Bronchial epithelial cell (primary cell): ENCODE results near the gene EPHB3. TPM values are rescaled to one million over a fixed set of nuclear protein-coding genes. Genes with fewer than 3 reads are reported as not detected.
"Not testable (repeated sequence)": the region's sequence is repeated elsewhere in the genome, so short reads cannot be mapped to it uniquely, and the experiment has no call there.

ENCODE experiments used
- DNase-seq: peaks from one replicate; pipeline ENCODE4 v3.0.0-alpha.2; 2010; ENCODE audit warnings: low read depth
- FAIRE-seq: peaks from 2 replicates; lab custom pipeline; 2011; peaks lifted over from hg19 to GRCh38; lab: Jason Lieb, UNC
- H3K27me3 ChIP-seq: 2 replicates; pipeline ENCODE4 v1.5.1; 2011; ENCODE audit warnings: low read length; ENCODE audit not compliant: control insufficient read depth, insufficient read depth
- H3K36me3 ChIP-seq: 2 replicates; pipeline ENCODE4 v1.5.1; 2011; ENCODE audit warnings: low read length; ENCODE audit not compliant: control insufficient read depth, insufficient read depth
- H3K4me3 ChIP-seq: 2 replicates; pipeline ENCODE4 v1.5.1; 2011; ENCODE audit warnings: mild to moderate bottlenecking, low read depth, low read length, control low read depth
- CTCF ChIP-seq: IDR thresholded peaks from 2 replicates; pipeline ENCODE4 v1.5.1; 2011; ENCODE audit warnings: mild to moderate bottlenecking, moderate library complexity, low read length, control low read depth, inconsistent platforms; ENCODE audit not compliant: insufficient read depth, severe bottlenecking
- total RNA-seq: library from RNA; depleted of rRNA; stranded (reverse); fragments of >200 nt; gene quantifications from 2 replicates; pipeline ENCODE4 v1.2.1, GENCODE V29; 2014

Gene EPHB3
- total RNA-seq, 1 donor from 2014 or later = 9.2 TPM

GRCh38 chr3:184615396-184615795, 53.8 kb downstream of the EPHB3 start:
- Histone ChIP-seq H3K4me3 (no peak overlapping the region), H3K27me3 (no peaks in the 10 kb centered on the region), H3K36me3 (no peaks in the 10 kb centered on the region)
- FAIRE-seq (no peak), DNase-seq (no peak)
- TF ChIP-seq CTCF = no peak

GRCh38 chr3:184616436-184616835, 54.9 kb downstream of the EPHB3 start:
- Histone ChIP-seq H3K36me3 (no peaks in the 10 kb centered on the region), H3K4me3 (no peak overlapping the region), H3K27me3 (no peaks in the 10 kb centered on the region)
- no peak for TF ChIP-seq CTCF
- DNase-seq = no peak
- FAIRE-seq = no peak

GRCh38 chr3:184617306-184617705, 55.7 kb downstream of the EPHB3 start:
- not testable (repeated sequence) for H3K36me3 ChIP-seq, H3K4me3 ChIP-seq, H3K27me3 ChIP-seq, DNase-seq, FAIRE-seq

GRCh38 chr3:184618811-184619210, 57.2 kb downstream of the EPHB3 start:
- no peak overlapping the region for H3K4me3 ChIP-seq
- DNase-seq (no peak), FAIRE-seq (no peak)
- no peaks in the 10 kb centered on the region for H3K36me3 ChIP-seq
- TF ChIP-seq CTCF = no peak
- no peaks in the 10 kb centered on the region for H3K27me3 ChIP-seq

- Histone ChIP-seq H3K27me3 (no peaks in the 10 kb centered on the region), H3K4me3 (no peak overlapping the region), H3K36me3 (no peaks in the 10 kb centered on the region)
- FAIRE-seq (no peak), DNase-seq (no peak)
- no peak for TF ChIP-seq CTCF
These were observed 57.8 kb downstream of the EPHB3 start for GRCh38 chr3:184619369-184619768.

- Histone ChIP-seq H3K36me3 (no peaks in the 10 kb centered on the region), H3K4me3 (no peak overlapping the region), H3K27me3 (no peaks in the 10 kb centered on the region)
- peak; percentile 52 for DNase-seq
- FAIRE-seq = no peak
- no peak for TF ChIP-seq CTCF
These were observed 58.3 kb downstream of the EPHB3 start for GRCh38 chr3:184619787-184620430.
